SH-SY5Y (cell line): ENCODE data around the gene OR8D1.

Experiments
- GATA2 ChIP-seq: IDR thresholded peaks from 2 replicates; pipeline ENCODE4 v1.6.1; 2011; ENCODE audit warnings: mild to moderate bottlenecking, low read depth, low read length
- GATA3 ChIP-seq: IDR thresholded peaks from 2 replicates; pipeline ENCODE4 v1.6.1; 2011; ENCODE audit warnings: low read depth, mild to moderate bottlenecking, low read length, moderate library complexity

DNA sequence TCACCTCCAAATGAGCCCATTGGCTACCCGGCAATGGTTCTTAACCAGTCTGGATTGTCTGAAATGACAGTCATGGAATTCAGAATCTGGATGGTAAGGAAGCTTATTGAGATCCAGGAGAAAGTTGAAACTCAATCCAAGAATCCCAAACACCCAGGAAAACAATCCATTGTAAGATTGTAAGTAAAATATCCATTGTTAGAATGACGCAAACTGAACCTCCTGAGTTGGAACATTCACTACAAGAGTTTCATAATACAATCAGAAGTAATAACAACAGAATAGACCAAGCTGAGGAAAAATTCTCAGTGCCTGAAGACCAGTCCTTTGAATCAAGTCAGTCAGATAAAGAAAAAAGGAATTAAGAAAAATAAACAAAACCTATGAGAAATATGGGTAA is 35.5 kb downstream of the OR8D1 start:
- TF ChIP-seq GATA2 (no peak), GATA3 (no peak)
